AG04450 (cell line): ENCODE results near the gene GNB5. TPM values are rescaled to one million over a fixed set of nuclear protein-coding genes. Genes with fewer than 3 reads are reported as not detected.

Source experiments
- CTCF ChIA-PET: fragments of 300-600, 350-600 bp; formaldehyde crosslinking; extraction: SDS; loops from one replicate; lab custom pipeline; 2022; ENCODE audit warnings: antibody characterized with exemption, inconsistent platforms; lab: Charles Lee
- POLR2A ChIA-PET: fragments of 350-600 bp; formaldehyde crosslinking; extraction: SDS; loops from one replicate; lab custom pipeline; 2021; ENCODE audit warnings: antibody characterized with exemption, inconsistent platforms; lab: Yijun Ruan, JAX
- DNase-seq: peaks from one replicate; pipeline ENCODE4 v3.0.0-alpha.2; 2011; ENCODE audit warnings: low read depth, low spot score
- H3K27ac ChIP-seq: one replicate; pipeline ENCODE4 v1.5.1; 2012; ENCODE audit warnings: low read depth, low read length, control low read depth
- H3K27me3 ChIP-seq: one replicate; pipeline ENCODE4 v1.6.0; 2012; ENCODE audit warnings: low read length; ENCODE audit not compliant: control insufficient read depth, insufficient read depth
- H3K4me3 ChIP-seq: 2 replicates; pipeline ENCODE4 v1.5.1; 2011; ENCODE audit warnings: mild to moderate bottlenecking, low read depth, low read length, control low read depth
- H3K9me3 ChIP-seq: 2 replicates; pipeline ENCODE4 v1.5.1; 2012; ENCODE audit warnings: low read length; ENCODE audit not compliant: control insufficient read depth, insufficient read depth
- CTCF ChIP-seq: IDR thresholded peaks from 2 replicates; pipeline ENCODE4 v1.5.1; 2011; ENCODE audit warnings: low read depth, low read length, control low read depth, inconsistent platforms
- polyA plus RNA-seq: library from polyadenylated mRNA; depleted of rRNA; stranded (reverse); fragments of >200 nt; gene quantifications from 2 replicates; pipeline ENCODE4 v1.2.3, GENCODE V29; 2011

GNB5 gene
- polyA plus RNA-seq, 1 experiment = 43.6 TPM

GRCh38 chr15:52154896-52155865, 36.0 kb downstream of the GNB5 start:
- H3K9me3 ChIP-seq = no peaks in the 10 kb centered on the region
- DNase-seq = no peak
- H3K27ac ChIP-seq = no peak overlapping the region
- TF ChIP-seq CTCF = no peak
- ChIA-PET POLR2A (no interaction called here), CTCF (no interaction called here)
- no peaks in the 10 kb centered on the region for H3K27me3 ChIP-seq
- no peak overlapping the region for H3K4me3 ChIP-seq

GRCh38 chr15:52153900-52154895, 37.0 kb downstream of the GNB5 start:
- H3K27ac ChIP-seq = no peak overlapping the region
- ChIA-PET CTCF (interaction anchor here (1.1 to 1.8 kb wide), 3 partner anchors 15 to 54 kb away, joined by 3 to 6 read pairs (median 4); no protein-coding TSS in a partner anchor), POLR2A (no interaction called here)
- H3K4me3 ChIP-seq = no peak overlapping the region
- H3K27me3 ChIP-seq = no peaks in the 10 kb centered on the region
- no peak for TF ChIP-seq CTCF
- no peak for DNase-seq
- no peaks in the 10 kb centered on the region for H3K9me3 ChIP-seq

- H3K27ac ChIP-seq = no peak overlapping the region
- H3K27me3 ChIP-seq = no peaks in the 10 kb centered on the region
- DNase-seq = no peak
- no peak for TF ChIP-seq CTCF
- CTCF ChIA-PET = no interaction called here
- H3K9me3 ChIP-seq = no peaks in the 10 kb centered on the region
- H3K4me3 ChIP-seq = no peak overlapping the region
- POLR2A ChIA-PET = no interaction called here
Measured at GRCh38 chr15:52151353-52151752, 39.8 kb downstream of the GNB5 start.

GRCh38 chr15:52150871-52151270, 40.3 kb downstream of the GNB5 start:
- no peak overlapping the region for H3K4me3 ChIP-seq
- ChIA-PET CTCF (interaction anchor here (1.6 kb wide), 1 partner anchor 10 kb away, joined by 4 read pairs; no protein-coding TSS in a partner anchor), POLR2A (no interaction called here)
- H3K27me3 ChIP-seq = no peaks in the 10 kb centered on the region
- no peak overlapping the region for H3K27ac ChIP-seq
- TF ChIP-seq CTCF = no peak
- DNase-seq = no peak
- no peaks in the 10 kb centered on the region for H3K9me3 ChIP-seq
